AG04450 (cell line): Measurements from ENCODE around the gene PGP. TPM values are rescaled to one million over a fixed set of nuclear protein-coding genes. Genes with fewer than 3 reads are reported as not detected.

Experiments used
- CTCF ChIA-PET: fragments of 300-600, 350-600 bp; formaldehyde crosslinking; extraction: SDS; loops from one replicate; lab custom pipeline; 2022; ENCODE audit warnings: antibody characterized with exemption, inconsistent platforms; lab: Charles Lee
- POLR2A ChIA-PET: fragments of 350-600 bp; formaldehyde crosslinking; extraction: SDS; loops from one replicate; lab custom pipeline; 2021; ENCODE audit warnings: antibody characterized with exemption, inconsistent platforms; lab: Yijun Ruan, JAX
- DNase-seq: peaks from one replicate; pipeline ENCODE4 v3.0.0-alpha.2; 2011; ENCODE audit warnings: low read depth, low spot score
- H3K27ac ChIP-seq: one replicate; pipeline ENCODE4 v1.5.1; 2012; ENCODE audit warnings: low read depth, low read length, control low read depth
- H3K27me3 ChIP-seq: one replicate; pipeline ENCODE4 v1.6.0; 2012; ENCODE audit warnings: low read length; ENCODE audit not compliant: control insufficient read depth, insufficient read depth
- H3K4me3 ChIP-seq: 2 replicates; pipeline ENCODE4 v1.5.1; 2011; ENCODE audit warnings: mild to moderate bottlenecking, low read depth, low read length, control low read depth
- H3K9me3 ChIP-seq: 2 replicates; pipeline ENCODE4 v1.5.1; 2012; ENCODE audit warnings: low read length; ENCODE audit not compliant: control insufficient read depth, insufficient read depth
- CTCF ChIP-seq: IDR thresholded peaks from 2 replicates; pipeline ENCODE4 v1.5.1; 2011; ENCODE audit warnings: low read depth, low read length, control low read depth, inconsistent platforms
- polyA plus RNA-seq: library from polyadenylated mRNA; depleted of rRNA; stranded (reverse); fragments of >200 nt; gene quantifications from 2 replicates; pipeline ENCODE4 v1.2.3, GENCODE V29; 2011; rRNA removed

PGP gene
- polyA plus RNA-seq, 1 experiment, result 3.6 TPM

DNA sequence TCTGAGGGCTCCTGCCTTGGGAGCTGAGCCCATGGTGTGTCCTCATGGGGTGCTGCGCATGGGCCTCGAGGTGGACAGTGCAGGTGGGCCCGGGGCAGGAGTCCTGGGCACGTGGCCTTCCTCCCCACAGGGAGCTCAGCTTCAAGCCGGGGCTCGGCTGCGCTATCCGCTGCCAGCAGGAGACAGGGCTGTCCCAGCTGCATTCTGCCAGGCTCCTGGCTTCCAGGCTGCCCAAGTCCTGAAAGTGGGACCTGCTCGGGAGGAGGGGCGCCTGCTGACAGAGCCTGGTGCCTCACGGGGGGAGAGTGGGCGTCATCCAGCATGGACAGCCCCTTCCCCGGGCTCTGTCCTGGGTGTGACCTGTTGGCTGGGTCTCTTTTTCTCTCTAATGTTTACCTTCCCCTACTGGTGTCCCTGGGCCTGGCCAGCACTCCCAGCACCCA lies 51.9 kb downstream of the PGP start:
- CTCF ChIA-PET, result no interaction called here
- Histone ChIP-seq H3K27ac (no peak overlapping the region), H3K9me3 (peaks cover 14% of the 10 kb centered on the region), H3K27me3 (no peaks in the 10 kb centered on the region), H3K4me3 (no peak overlapping the region)
- no peak for TF ChIP-seq CTCF
- no peak for DNase-seq
- POLR2A ChIA-PET, result interaction anchor here (0.7 kb wide), 1 partner anchor 87 kb away, joined by 3 read pairs; no protein-coding TSS in a partner anchor

DNA sequence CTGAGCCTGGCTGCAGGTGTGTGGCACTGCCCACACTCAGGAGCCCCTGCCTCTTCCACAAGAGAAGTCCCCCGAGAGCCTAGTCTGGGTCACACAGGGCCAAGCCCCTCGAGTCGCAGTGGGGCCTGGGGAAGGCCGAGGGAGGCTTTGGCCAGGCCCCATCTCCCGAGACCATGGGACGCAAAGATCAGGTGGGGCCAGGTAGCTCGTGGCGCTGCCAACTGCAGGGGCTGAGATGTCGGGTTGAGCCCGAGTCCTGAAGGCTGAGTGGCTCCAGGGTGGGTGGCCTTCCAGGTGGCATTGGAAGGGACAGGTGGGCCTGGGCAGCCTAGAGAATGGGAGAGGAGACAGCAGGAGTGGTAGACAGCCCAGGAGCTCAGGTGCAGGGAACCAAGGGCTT lies 52.7 kb downstream of the PGP start:
- no peak overlapping the region for H3K4me3 ChIP-seq
- CTCF ChIA-PET, result interaction anchor here (0.6 kb wide), 1 partner anchor 111 kb away, joined by 4 read pairs; no protein-coding TSS in a partner anchor
- H3K27me3 ChIP-seq, result no peaks in the 10 kb centered on the region
- no peak for DNase-seq
- no peak for TF ChIP-seq CTCF
- peaks cover 14% of the 10 kb centered on the region for H3K9me3 ChIP-seq
- H3K27ac ChIP-seq, result no peak overlapping the region
- POLR2A ChIA-PET, result interaction anchor here (0.7 to 1.0 kb wide), 2 partner anchors 22 to 88 kb away, joined by 3 read pairs; no protein-coding TSS in a partner anchor

Other genes starting within 250 kb of the PGP start
- not detected in 2 replicates for gene RNF151, start 248.0 kb downstream of the PGP start, polyA plus RNA-seq
- 13.7 and 24.8 TPM in 2 replicates for gene TBL3, start 242.8 kb downstream of the PGP start, polyA plus RNA-seq
- gene NOXO1, start 233.4 kb downstream of the PGP start, polyA plus RNA-seq, result not detected in 2 replicates
- gene GFER, start 230.6 kb downstream of the PGP start, polyA plus RNA-seq, result 15.8 and 19.5 TPM in 2 replicates
- gene SYNGR3, start 224.9 kb downstream of the PGP start, polyA plus RNA-seq, result 1.8 and 2.3 TPM in 2 replicates
- gene ZNF598, start 205.0 kb downstream of the PGP start, polyA plus RNA-seq, result 8.2 and 10.7 TPM in 2 replicates
- 0.66 and 0.94 TPM in 2 replicates for gene NPW, start 195.1 kb downstream of the PGP start, polyA plus RNA-seq
- gene NHERF2, start 187.9 kb downstream of the PGP start, polyA plus RNA-seq, result 16.7 and 23.5 TPM in 2 replicates
- 10.7 and 14.5 TPM in 2 replicates for gene NTHL1, start 167.0 kb downstream of the PGP start, polyA plus RNA-seq
- 35.9 and 42.2 TPM in 2 replicates for gene TSC2, start 166.9 kb downstream of the PGP start, polyA plus RNA-seq
- gene PKD1, start 78.9 kb downstream of the PGP start, polyA plus RNA-seq, result 16.1 and 21.7 TPM in 2 replicates
- gene RAB26, start 66.2 kb downstream of the PGP start, polyA plus RNA-seq, result 3.6 and 5.2 TPM in 2 replicates
- 35.2 and 49.3 TPM in 2 replicates for gene TRAF7, start 59.1 kb downstream of the PGP start, polyA plus RNA-seq
- 0.01 and 0.02 TPM in 2 replicates for gene CASKIN1, start 18.2 kb downstream of the PGP start, polyA plus RNA-seq
- gene MLST8, start 9.4 kb downstream of the PGP start, polyA plus RNA-seq, result 41.1 and 55.1 TPM in 2 replicates
- 0.26 and 0.37 TPM in 2 replicates for gene BRICD5, start 4.0 kb downstream of the PGP start, polyA plus RNA-seq
- gene E4F1, start 8.8 kb upstream of the PGP start, polyA plus RNA-seq, result 8.5 and 11.2 TPM in 2 replicates
- 0.14 and 0.19 TPM in 2 replicates for gene DNASE1L2, start 21.6 kb upstream of the PGP start, polyA plus RNA-seq
- gene ECI1, start 36.7 kb upstream of the PGP start, polyA plus RNA-seq, result 24.9 and 32.4 TPM in 2 replicates
- 95.3 and 99.9 TPM in 2 replicates for gene RNPS1, start 53.3 kb upstream of the PGP start, polyA plus RNA-seq
- 0.06 and 0.30 TPM in 2 replicates for gene ABCA3, start 125.9 kb upstream of the PGP start, polyA plus RNA-seq
- 2.3 and 2.5 TPM in 2 replicates for gene CCNF, start 214.6 kb upstream of the PGP start, polyA plus RNA-seq
- 1.8 TPM in 2 replicates for gene TEDC2, start 245.3 kb upstream of the PGP start, polyA plus RNA-seq